HG02571 (cell line): ENCODE data around the gene EIF4A2.
"Not testable (repeated sequence)": the region's sequence is repeated elsewhere in the genome, so short reads cannot be mapped to it uniquely, and the experiment has no call there.

Experiments used
- ATAC-seq: cut with Tn5 transposase; IDR thresholded peaks from one replicate; pipeline ENCODE4 v1.9.1; 2021; ENCODE audit warnings: mild to moderate bottlenecking, moderate library complexity; ENCODE audit not compliant: unreplicated experiment

The EIF4A2 gene

GRCh38 chr3:186818956-186819355, 35.6 kb downstream of the EIF4A2 start:
- no peak for ATAC-seq

- no peak for ATAC-seq
These were observed 38.3 kb downstream of the EIF4A2 start for GRCh38 chr3:186821429-186822387.

- ATAC-seq = not testable (repeated sequence)
These were observed 39.0 kb downstream of the EIF4A2 start for GRCh38 chr3:186822388-186822759.

- no peak for ATAC-seq
These were observed 40.0 kb downstream of the EIF4A2 start for GRCh38 chr3:186823386-186823785.

- ATAC-seq = no peak
These were observed 41.2 kb downstream of the EIF4A2 start for GRCh38 chr3:186824430-186825139.

GRCh38 chr3:186825294-186825821, 42.0 kb downstream of the EIF4A2 start:
- ATAC-seq = no peak

- no peak for ATAC-seq
These were observed 42.6 kb downstream of the EIF4A2 start for GRCh38 chr3:186825872-186826409.

- no peak for ATAC-seq
These were observed 43.1 kb downstream of the EIF4A2 start for GRCh38 chr3:186826410-186826975.

GRCh38 chr3:186826976-186827857, 43.8 kb downstream of the EIF4A2 start:
- peak; percentile 85 for ATAC-seq

- ATAC-seq = no peak
These were observed 45.0 kb downstream of the EIF4A2 start for GRCh38 chr3:186828340-186828739.

- no peak for ATAC-seq
These were observed 48.4 kb downstream of the EIF4A2 start for GRCh38 chr3:186831798-186832197.

- ATAC-seq = no peak
These were observed 48.9 kb downstream of the EIF4A2 start for GRCh38 chr3:186832276-186832675.
